ENCODE results near the gene CR1. TPM values are rescaled to one million over a fixed set of nuclear protein-coding genes. Genes with fewer than 3 reads are reported as not detected.

Gene CR1
- total and polyA plus RNA-seq, 9 of the 15 experiments (the other 6 are each of a cell fraction or from before 2014, with no cell fraction given): 0.07 to 0.47 (median 0.18) TPM

DNA sequence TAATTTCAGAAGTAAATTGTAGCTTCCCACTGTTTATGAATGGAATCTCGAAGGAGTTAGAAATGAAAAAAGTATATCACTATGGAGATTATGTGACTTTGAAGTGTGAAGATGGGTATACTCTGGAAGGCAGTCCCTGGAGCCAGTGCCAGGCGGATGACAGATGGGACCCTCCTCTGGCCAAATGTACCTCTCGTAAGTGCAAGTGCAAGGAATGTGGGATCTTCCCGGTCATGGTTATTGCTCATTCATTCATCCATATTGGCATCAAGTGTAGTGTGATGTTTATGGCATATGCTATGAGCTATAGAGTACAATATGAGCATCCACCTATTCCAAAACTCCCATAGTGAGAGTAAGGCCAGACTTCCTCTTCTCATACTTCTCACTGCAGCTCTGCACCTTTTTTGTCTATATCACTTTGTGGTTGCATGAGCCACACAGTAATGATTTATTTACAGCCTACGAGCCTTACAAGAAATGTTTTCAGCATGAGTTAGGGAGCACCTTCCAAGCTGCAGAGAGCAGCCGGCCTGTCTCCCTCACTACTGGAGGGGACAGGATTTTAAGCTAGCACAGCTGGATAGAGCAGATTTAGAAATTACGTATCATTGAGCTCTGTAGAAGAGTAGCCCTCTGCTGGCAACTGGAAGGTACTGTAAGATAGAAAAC lies 124.0 kb downstream of the CR1 start (continued):
- TF ChIP-seq, protein P1, sequence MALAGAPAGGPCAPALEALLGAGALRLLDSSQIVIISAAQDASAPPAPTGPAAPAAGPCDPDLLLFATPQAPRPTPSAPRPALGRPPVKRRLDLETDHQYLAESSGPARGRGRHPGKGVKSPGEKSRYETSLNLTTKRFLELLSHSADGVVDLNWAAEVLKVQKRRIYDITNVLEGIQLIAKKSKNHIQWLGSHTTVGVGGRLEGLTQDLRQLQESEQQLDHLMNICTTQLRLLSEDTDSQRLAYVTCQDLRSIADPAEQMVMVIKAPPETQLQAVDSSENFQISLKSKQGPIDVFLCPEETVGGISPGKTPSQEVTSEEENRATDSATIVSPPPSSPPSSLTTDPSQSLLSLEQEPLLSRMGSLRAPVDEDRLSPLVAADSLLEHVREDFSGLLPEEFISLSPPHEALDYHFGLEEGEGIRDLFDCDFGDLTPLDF (CRISPR knock-in tag; IDR thresholded peaks at IDR 0.05): no peak
- TF ChIP-seq, protein P2, sequence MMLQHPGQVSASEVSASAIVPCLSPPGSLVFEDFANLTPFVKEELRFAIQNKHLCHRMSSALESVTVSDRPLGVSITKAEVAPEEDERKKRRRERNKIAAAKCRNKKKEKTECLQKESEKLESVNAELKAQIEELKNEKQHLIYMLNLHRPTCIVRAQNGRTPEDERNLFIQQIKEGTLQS (IDR thresholded peaks at IDR 0.05): no peak
- TF ChIP-seq, protein P2 (CRISPR knock-in tag; conservative IDR thresholded peaks at IDR 0.05): no peak
- TF ChIP-seq ZNF830 (CRISPR knock-in tag; IDR thresholded peaks at IDR 0.05) (no peak), CBFA2T2 (conservative IDR thresholded peaks at IDR 0.05) (peak; percentile 17; the same call in 1 of the 2 replicates), ZNF217 (CRISPR knock-in tag; IDR thresholded peaks at IDR 0.05) (no peak), KHSRP (IDR thresholded peaks at IDR 0.05) (no peak), JUND (IDR thresholded peaks at IDR 0.05; ENCODE audit: borderline replicate concordance, low read depth, low read length) (peak; percentile 28; the same call in 1 of the 2 replicates), JUND (tag; IDR thresholded peaks at IDR 0.05; ENCODE audit: borderline replicate concordance, low read depth, low read length) (peak; percentile 63; the same call in 2 of the 3 replicates), ZNF445 (CRISPR knock-in tag; IDR thresholded peaks at IDR 0.05; ENCODE audit: low read depth) (no peak), ZNF408 (CRISPR knock-in tag; IDR thresholded peaks at IDR 0.05; ENCODE audit: low read depth) (no peak), ARID1B (IDR thresholded peaks at IDR 0.05) (no peak), HMG20A (CRISPR knock-in tag; conservative IDR thresholded peaks at IDR 0.05) (no peak), HIVEP1 (CRISPR knock-in tag; IDR thresholded peaks at IDR 0.05) (no peak), ZBTB34 (CRISPR knock-in tag; IDR thresholded peaks at IDR 0.05) (no peak), NUFIP1 (IDR thresholded peaks at IDR 0.05; ENCODE audit: partially characterized antibody) (no peak), TCF3 (CRISPR knock-in tag; IDR thresholded peaks at IDR 0.05) (peak; percentile 64), RBM25 (IDR thresholded peaks at IDR 0.05; ENCODE audit: low read depth, low read length, severe bottlenecking) (no peak), MEIS2 (IDR thresholded peaks at IDR 0.05; ENCODE audit: partially characterized antibody) (no peak), JUNB (CRISPR knock-in tag; conservative IDR thresholded peaks at IDR 0.05) (no peak), RCOR1 (IDR thresholded peaks at IDR 0.05; ENCODE audit: borderline replicate concordance in 1 of 2, low read depth in 2 of 2, low read length in 2 of 2) (peak in 1 of 2 experiments; percentile 59; a peak in 1 of 4 replicates), CREM (IDR thresholded peaks at IDR 0.05; ENCODE audit: low read depth) (peak; percentile 56; the same call in 1 of the 2 replicates)
- TF ChIP-seq, protein P3, sequence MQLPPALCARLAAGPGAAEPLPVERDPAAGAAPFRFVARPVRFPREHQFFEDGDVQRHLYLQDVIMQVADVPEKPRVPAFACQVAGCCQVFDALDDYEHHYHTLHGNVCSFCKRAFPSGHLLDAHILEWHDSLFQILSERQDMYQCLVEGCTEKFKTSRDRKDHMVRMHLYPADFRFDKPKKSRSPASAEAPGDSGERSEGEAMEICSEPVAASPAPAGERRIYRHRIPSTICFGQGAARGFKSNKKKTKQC (CRISPR knock-in tag; IDR thresholded peaks at IDR 0.05): no peak
- TF ChIP-seq, protein P4, sequence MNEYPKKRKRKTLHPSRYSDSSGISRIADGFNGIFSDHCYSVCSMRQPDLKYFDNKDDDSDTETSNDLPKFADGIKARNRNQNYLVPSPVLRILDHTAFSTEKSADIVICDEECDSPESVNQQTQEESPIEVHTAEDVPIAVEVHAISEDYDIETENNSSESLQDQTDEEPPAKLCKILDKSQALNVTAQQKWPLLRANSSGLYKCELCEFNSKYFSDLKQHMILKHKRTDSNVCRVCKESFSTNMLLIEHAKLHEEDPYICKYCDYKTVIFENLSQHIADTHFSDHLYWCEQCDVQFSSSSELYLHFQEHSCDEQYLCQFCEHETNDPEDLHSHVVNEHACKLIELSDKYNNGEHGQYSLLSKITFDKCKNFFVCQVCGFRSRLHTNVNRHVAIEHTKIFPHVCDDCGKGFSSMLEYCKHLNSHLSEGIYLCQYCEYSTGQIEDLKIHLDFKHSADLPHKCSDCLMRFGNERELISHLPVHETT (CRISPR knock-in tag; conservative IDR thresholded peaks at IDR 0.05 in 1 of 2, IDR thresholded peaks at IDR 0.05 in 1 of 2): no peak
